ENCODE results near the gene VWA8.

Gene VWA8

DNA sequence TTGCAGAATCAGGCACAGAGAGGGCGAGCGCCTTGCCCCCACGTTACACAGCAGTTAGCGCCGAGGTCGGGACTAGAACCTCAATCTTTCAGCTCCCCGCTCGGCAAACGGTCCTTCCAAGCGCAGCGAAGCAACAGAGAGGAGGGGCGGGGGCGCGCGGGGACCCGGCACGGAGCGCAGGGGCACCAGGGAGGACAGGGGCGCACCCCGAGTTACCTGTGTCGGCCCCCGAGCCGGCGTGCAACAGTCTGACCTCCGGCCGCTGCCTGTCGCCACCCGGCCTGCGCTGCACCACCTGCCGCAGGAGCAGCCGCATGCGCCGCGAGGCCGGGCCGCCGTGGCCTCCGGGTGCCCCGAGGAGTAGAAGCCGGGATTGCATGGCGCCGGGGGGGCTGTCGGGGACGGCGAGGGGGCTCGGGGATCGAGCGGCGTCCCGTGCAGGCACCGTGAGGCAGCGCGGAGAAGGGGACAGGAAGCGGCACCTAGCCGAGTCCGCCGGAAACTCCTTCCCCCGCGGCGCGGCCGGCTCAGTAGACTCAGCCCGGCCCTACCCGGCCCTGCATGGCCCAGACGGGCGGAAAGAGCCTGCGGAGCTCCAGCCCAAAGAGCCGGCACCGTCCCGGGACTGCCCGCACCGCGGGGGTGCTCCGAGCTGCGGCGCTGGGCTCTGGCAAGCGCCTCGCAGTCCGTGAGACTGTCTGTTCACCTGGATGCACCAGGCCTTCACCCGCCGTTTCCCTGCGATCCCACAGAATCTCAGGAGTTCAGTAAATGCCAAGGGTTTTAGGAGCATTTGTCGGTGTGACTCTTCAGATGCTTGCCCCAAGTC lies at the start of gene VWA8:
Gene VWA8 (minus strand): TSS at position 473 of the 829 bp plus-strand sequence. CDS start 94 bp downstream, at position 379.
- DNase-seq: peak; percentile 8

DNA sequence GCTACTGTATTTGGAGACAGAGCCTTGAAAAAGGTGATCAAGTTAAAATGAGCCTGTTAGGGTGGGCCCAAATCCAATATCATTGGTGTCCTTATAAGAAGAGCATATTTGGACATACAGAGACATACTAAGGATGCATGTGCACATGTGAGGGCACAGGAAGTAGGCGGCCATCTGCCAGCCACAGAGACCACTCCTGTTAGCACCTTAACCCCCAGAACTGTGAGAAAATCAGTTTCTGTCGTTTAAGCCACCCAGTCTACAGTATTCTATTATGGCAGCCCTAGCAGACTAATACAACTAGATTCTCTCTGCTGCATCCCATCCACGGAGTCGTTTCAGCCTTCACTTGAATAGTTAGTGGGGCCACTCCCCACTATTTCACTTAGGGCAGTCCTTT lies 48.1 kb upstream of the VWA8 start:
- DNase-seq: no peak

DNA sequence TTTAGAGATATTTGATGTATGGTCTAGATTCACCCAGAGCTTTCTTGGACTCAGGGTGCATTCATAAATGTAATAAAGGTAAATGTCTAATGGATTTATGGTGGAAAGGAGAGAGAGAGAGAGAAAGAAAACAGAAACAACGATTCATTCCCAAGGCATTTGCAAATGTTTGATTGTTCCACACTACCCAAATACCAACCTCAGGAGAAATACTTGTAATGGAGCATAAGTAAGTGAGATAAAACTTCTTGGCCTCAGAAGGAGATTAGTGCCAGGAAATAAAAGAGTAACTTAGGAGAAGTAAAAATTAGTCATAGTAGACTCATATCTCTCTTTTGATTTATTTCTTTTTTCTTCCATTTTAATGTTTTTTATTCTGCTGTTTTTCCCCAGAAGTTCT lies 46.9 kb upstream of the VWA8 start:
- DNase-seq: no peak

DNA sequence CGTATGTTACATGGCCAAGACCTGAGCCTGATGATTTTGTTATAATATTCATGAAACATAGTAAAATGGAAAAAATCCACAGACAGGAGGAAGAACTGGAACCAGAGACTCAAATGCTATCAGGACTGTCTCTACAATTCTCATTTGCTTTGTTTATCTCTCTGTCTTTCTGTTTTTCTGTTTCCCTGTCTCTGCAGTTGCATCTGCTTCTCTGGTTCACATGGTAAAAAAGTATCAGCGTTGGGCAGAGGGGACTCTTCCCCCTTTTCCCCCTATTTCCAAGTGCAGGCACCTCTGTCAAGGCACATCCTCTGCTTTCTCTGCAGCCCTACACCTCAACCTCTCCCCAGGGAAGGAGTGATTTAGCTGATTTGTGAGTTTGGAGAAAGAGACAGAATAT lies 41.2 kb upstream of the VWA8 start:
- DNase-seq: no peak

DNA sequence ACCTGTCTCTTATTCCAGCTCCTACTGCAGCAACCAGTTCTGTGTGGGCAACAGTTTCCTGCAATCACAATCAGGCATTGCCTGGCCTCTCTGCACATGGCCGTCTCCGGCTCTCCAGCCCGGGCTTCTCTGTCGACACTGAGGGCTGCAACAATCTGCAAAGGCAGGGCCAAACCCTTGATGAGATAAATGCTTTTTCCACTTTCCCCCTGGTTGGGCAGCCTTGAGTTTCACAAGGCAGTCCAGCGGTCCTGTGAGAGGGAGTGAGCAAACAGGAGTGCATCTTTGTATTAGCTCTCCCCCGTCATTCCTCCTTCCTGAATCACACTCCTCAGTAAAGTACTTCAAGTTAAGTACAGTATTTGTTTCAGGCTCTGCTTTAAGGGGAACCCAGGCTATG lies 40.7 kb upstream of the VWA8 start:
- no peak for DNase-seq

DNA sequence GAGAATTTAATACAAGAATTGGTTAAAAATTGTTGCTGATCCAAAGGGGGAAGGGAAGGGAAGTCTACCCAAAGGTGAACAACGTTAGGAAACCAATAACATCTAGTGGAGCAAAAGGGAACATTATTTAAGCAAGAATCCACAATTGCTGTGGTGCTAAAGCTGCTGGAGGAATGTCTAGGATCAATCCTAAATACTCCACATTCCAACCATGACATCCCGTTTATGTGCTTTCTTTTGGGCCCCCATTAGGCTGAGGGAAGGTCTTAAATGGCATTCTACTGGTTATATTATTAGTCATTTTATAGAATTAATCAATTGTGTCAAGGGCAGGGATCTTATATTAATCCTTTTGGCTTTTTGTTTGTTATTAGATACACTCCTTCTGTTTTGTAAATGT lies 39.9 kb upstream of the VWA8 start:
- no peak for DNase-seq

DNA sequence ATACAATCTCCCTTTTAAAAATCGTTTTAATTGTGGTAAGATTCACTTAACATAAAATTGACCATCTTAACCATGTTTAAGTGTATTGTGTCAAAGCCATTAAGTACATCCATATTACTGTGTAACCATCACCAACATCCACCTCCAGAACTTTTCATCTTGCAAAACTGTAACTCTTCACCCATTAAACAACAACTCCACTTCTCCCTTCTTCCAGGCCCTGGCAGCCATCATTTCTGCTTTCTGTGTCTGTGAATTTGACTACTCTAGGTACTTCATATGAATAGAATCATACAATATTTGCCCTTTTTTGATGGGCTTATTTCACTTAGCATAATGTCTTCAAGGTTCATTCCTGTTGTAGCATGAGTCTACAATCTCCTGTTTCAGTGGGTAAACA lies 36.5 kb upstream of the VWA8 start:
- no peak for DNase-seq

DNA sequence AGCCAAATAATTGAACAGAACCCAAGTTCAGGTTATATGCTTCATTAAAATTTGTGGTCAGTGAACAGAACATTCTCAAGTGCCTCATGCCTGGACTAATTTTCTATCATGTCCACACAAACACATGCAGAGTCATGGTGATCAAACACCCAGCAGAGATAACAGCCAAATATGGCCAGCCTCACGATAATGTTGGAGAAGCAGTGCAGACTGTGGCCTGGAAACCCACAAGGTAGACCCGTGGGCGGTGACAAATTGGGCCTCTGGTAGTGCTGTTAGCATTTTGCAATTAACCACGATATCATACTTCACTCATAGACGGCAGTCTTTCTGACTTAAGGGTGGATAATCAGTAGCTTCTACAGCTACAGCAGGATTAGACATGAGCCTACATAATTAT lies 35.0 kb upstream of the VWA8 start:
- no peak for DNase-seq

DNA sequence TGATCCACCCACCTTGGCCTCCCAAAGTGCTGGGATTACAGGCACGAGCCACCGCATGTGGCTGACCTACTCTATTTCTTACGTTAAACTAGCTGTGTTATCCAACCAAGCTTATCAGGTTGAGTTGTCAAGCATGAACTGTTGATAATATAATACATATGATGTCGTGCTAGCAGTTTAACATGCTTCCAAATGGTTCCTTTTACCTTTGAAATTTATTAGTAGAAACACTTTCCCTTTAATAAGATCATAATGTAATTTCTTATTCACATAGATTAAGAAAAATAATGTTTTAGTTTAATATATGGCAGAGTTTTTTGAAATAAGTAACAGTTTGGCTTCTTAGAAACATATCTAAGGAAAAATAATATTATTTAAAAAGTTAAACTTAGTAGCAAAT lies 34.4 kb upstream of the VWA8 start:
- no peak for DNase-seq

DNA sequence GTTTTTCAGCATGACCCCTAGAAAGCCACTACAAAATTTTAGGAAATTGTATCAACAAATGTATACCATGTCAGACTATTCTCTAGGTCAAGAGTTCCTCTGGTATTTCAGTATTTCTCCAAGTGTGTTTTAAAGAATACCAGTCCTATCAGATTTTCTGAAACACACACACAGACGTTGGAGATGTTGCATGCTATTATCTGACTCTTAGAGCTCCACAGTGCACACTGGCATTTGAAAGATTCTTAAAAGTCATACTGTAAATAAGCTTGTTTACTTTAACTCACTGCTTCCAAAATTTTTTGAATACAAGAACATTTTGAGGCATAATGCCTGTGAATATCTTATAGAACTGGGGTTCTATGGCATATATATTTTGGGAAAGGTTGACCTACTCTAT lies 33.8 kb upstream of the VWA8 start:
- DNase-seq: no peak

DNA sequence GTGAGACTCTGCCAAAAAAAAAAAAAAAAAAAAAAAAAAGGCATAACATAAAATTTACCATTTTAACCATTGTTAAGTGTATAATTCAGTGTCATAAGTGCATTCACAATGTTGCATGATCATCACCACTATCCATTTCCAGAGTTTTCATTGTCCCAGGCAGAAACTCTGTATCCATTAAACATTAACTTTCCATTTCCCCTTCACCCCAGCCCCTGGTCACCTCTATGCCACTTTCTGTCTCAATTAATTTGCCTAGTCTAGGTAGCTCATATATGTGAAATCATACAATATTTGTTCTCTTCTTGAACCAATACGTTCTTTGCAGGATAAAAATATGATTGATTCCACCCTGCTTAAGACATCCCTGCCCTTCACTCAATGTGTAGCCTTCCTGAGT lies 31.0 kb upstream of the VWA8 start:
- no peak for DNase-seq

DNA sequence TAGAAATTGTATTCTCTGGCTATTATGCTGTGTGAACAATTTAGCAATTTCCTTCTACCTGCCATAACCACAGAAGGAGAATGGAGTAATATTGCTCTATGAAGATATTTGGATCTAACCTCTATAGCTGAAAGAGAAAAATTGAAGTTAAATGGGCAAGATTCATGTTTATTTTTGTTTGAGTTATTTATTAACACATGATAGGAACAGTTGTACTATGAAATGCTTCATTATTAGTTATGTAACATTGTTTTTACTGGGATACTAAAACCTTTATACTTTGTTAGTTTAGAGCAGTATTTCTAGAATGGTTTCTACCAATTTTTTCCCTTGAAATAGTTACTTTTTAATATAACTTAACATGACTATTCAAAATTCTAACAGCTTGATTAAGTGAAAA lies 27.3 kb upstream of the VWA8 start:
- no peak for DNase-seq

DNA sequence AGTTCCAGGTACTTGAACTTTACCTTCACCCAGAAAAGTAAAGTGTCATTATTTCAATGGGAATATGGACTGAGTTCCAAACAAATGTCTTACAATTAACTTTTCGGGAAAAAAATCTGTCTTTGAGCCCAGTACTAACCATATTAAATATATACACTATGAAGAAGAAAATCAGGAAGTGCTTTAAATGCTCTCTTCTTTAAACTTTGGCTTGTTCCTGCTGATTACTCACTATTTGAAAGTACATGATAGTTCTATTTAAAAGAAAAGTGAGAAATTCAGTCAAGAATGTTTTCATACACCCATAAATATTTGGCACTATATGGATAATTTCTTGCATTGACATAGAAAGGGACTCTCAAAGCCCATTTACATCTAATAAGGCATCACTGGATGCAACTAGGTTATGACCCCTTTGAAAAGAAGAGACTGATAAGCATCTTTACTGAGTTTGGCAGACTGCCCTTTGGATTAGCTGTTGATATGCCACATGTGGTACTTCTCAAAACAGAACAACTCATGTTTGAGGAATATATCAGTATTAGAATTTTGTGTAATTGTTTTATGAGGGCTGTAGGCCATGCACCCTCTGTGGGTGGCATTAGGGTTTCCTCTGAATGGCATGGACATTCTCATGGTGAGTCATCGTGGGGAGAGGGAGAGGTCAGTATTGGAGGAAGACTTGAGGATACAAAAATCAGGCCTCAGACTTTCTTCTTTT lies 25.0 kb upstream of the VWA8 start:
- no peak for DNase-seq

DNA sequence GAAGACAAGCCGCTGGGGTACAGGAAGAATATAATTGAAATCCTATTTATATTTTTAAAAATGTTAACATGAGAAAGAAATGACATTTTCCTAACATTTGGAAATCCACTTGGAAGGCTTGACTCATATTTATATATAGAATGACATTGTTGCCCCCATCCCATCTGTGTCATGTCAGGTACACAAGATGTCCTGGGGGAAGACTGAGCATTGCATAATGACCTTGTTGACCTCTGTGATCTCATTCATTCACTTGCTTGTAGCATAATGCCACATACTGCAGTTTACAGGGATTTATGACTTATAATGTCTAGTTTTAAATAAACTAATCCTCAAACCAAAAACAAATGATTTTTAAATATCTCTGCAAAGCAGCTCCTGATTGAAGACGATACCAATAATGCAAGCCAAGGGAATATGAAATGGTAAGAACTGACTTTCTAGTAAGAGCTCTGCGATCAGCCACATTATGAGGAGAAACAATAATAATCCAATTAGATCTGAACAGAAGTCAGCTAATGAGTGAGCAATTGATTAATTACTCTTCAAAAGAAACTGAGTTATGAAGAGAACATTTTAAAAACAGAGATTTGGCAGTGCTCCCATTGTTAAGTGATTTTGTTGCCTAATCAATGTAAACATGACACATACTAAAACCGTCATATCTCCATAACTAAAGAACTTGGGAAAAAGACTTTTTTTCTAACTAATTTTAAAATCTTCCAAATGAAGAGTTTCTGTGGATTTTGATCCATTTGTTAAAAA lies 21.2 kb upstream of the VWA8 start:
- no peak for DNase-seq

DNA sequence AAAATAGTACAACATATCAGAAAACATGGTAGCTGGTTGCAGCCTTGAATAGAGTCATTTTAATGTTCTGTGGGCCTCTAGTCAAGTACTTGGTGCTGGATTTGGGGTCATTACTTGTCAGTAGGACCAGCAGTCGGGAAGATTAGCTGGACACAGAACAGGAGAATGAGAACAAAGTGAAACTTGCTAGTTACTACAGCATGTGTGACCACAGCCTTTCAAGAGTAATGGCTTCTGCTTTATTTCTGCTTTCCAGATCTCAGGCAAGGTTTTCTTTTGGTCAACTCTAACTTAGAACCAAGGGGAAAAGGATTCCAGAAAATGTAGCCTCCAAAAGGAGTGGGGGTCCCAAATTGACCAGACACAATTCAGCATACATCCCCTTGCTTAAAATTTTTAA lies 17.1 kb upstream of the VWA8 start:
- DNase-seq: no peak

DNA sequence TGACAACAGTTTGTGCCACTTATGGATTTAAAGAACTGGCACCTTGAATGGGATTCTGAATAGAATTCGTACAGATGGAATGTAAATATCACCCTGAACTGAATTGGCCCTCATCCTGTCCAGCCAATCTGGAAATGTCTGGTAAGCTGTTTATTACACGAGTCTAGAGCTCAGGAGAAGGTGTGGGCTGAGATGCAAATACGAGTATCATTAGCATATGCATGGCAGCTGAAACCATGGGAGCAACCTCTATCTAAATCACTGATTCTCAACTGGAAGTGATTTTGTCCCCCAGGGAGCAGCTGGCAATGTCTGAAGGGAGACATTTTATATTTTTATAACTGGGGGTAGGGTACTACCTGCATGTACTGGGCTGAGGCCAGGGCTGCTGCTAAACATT lies 15.6 kb upstream of the VWA8 start:
- no peak for DNase-seq

DNA sequence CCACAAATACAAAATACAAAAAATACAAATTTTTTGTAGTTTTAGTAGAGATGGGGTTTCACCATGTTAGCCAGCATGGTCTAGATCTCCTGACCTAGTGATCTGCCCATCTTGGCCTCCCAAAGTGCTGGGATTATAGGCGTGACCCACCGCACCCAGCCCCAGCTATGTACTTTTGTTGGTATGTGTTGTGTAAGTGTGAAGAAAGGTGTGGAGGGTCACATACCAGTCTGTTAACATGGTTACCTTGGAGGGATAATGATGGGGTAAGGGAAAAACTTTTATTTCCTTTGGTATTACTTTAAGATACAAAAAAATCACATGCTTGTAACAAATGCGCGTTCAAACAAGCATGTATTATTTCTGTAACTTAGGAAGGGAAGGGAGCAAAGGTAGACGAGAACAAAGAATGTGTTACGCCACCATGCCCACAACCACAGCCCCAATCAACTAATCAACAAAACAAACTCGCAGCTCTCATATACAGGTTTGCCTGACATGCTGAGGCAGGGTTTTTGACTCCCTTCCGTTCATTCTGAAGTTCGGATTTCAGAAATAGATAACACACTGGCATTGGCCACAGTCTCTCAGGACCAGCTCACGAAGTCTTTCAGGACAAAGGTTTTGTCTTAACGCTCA lies 13.5 kb upstream of the VWA8 start:
- no peak for DNase-seq

DNA sequence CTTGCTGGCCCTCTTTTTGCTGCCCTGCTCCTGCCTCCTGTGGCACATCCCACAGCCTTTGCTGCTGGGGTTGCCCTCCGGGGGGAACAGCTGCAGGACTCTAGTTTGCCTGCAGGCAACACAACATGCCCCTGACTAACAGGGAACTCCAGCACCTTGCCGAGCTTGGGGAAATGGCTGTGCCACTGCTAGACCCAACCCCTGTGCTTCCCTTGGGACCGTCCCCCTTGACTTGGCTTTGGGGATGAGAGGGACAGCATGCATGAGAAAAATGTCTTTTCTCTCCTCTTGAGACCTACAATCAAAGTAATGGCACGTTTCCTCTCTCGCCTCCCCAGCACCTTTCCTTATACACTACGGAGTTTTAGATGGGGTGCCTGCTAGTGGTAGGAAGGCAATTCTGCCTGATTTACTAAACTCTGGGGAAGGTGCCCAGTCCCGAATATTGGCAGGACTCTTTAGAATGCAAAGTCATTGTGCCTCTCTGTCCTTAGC lies 12.4 kb upstream of the VWA8 start:
- no peak for DNase-seq

DNA sequence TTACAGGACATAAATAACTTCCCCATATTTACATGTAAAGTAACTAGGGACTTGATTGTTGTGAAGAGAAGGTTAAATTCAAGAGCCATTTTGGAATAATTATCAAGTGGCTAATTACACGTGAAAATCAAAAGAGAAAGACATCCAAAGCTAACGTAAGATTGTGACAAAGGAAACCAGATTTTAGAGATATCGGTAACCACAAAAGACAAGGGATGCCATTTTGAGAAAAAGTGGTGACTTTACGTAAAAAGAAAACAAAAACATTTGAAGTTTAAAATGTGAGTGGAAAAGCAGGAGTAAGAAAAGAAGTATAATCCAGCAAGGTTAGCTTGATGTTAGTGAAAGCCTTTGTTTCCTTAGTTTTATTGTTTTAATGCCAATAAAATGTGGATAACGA lies 10.9 kb upstream of the VWA8 start:
- DNase-seq: no peak

DNA sequence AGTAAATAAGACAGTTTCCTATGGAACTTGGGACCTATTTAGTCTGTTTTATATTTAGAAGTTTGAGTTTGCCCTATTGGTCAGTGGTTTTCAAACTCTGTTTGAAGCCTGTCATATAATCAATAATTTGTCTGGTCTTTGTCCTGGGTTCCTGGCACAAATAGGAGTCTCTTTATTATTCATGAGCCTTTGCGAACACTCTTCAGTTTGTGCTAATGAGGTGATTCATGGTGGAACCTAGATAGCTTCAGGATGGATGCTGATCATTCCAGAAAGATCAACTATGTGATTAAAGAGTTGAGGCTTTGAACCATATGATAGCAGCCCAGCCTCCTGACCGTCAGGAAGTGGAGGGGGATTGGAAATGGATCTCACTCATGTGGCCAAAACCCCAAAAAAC lies 10.0 kb upstream of the VWA8 start:
- DNase-seq: no peak

DNA sequence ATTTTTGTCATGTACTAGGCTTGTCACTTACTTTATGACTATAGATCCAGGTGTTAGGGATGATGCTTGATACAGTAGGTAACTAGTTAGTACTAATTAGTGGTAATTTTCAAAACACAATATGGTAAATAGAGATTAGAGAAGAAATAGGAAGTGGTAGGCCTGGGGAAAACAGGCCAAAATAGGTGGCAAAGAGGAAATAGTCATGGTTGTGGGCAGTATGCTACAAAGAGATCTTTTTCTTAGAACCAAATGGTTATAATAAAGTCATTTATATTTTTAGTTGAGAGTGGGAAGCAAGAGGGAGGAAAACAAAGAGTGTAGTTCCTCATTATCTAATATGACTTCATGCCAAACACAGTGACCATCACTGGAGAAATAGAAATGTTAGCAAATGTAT lies 9.1 kb upstream of the VWA8 start:
- DNase-seq: no peak

DNA sequence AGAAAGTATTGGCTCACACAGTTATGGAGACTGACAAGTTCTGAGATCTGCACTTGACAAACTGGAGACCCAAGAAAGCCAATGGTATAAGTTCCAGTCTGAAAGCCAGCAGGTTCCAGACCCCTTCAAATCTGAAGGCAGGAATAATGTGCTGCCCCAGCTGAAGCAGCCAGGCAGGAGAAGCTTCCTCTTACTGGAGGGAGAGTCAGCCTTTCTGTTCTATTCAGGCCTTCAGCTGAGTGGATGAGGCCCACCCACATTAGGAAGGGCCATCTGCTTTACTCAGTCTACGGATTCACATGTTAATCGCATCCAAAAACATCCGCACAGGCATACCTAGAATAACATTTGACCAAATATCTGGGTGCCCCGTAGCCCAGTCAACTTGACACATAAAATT lies 8.2 kb upstream of the VWA8 start:
- no peak for DNase-seq

DNA sequence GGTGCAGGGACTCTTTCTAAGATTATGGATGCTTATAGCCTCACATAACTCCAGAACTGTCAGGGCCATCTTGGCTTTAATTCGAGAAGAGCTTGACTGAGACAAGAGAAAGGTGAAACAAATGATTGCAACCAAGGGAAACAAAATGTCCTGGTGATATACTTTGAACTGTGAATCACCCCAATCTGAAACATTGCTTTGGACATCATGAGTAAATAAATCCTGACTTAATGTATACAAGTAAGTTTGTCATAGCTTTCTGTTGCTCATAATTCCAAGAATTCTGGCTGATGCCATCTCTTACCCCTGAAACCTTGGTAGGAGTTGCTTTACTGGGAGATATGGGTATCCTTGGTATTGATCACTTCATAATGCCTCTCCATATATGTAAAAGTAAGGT lies 5.8 kb upstream of the VWA8 start:
- DNase-seq: no peak
